HG03025 (cell line): ENCODE data around the gene STEAP2.
"Not testable (repeated sequence)": the region's sequence is repeated elsewhere in the genome, so short reads cannot be mapped to it uniquely, and the experiment has no call there.

Source experiments
- ATAC-seq: cut with Tn5 transposase; IDR thresholded peaks from one replicate; pipeline ENCODE4 v1.9.1; 2021; ENCODE audit warnings: mild to moderate bottlenecking, moderate library complexity; ENCODE audit not compliant: unreplicated experiment, low FRiP score

STEAP2 gene

DNA sequence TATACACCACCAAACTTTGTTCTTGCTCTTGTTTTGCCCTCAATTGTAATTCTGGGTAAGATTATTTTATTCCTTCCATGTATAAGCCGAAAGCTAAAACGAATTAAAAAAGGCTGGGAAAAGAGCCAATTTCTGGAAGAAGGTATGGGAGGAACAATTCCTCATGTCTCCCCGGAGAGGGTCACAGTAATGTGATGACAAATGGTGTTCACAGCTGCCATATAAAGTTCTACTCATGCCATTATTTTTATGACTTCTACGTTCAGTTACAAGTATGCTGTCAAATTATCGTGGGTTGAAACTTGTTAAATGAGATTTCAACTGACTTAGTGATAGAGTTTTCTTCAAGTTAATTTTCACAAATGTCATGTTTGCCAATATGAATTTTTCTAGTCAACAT lies 20.9 kb downstream of the STEAP2 start:
- ATAC-seq = no peak

DNA sequence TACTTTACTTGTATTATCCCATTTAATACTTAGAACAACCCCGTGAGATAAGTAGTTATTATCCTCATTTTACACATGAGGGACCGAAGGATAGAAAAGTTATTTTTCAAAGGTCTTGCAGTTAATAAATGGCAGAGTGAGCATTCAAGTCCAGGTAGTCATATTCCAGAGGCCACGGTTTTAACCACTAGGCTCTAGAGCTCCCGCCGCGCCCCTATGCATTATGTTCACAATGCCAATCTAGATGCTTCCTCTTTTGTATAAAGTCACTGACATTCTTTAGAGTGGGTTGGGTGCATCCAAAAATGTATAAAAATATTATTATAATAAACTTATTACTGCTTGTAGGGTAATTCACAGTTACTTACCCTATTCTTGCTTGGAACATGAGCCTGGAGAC lies 22.0 kb downstream of the STEAP2 start:
- no peak for ATAC-seq

- ATAC-seq = no peak
Measured at GRCh38 chr7:90236721-90237289, 25.3 kb downstream of the STEAP2 start.

GRCh38 chr7:90238022-90238421 lies 26.5 kb downstream of the STEAP2 start:
- no peak for ATAC-seq

- no peak for ATAC-seq
Measured at GRCh38 chr7:90238583-90238982, 27.0 kb downstream of the STEAP2 start.

DNA sequence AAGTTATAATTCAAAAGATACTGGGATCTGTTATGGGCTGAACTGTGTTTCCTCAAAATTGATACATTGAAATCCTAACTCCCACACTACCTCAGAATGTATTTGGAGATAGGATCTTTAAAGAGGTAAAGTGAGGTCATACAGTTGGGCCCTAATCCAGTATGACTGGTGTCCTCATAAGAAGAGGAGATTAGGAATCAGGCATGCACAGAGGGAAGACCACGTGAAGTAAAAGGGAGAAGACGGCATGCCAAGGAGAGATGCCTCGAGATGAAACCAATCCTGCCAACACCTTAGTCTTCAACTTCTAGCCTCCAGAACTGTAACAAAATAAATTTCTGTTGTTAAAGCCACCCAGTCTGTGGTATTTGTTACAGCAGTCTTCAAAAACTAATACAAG lies 27.5 kb downstream of the STEAP2 start:
- no peak for ATAC-seq

GRCh38 chr7:90239625-90240228 lies 28.2 kb downstream of the STEAP2 start:
- no peak for ATAC-seq

GRCh38 chr7:90242369-90243168 lies 31.0 kb downstream of the STEAP2 start:
- peak; percentile 70 for ATAC-seq

- no peak for ATAC-seq
Measured at GRCh38 chr7:90243556-90243955, 32.0 kb downstream of the STEAP2 start.

DNA sequence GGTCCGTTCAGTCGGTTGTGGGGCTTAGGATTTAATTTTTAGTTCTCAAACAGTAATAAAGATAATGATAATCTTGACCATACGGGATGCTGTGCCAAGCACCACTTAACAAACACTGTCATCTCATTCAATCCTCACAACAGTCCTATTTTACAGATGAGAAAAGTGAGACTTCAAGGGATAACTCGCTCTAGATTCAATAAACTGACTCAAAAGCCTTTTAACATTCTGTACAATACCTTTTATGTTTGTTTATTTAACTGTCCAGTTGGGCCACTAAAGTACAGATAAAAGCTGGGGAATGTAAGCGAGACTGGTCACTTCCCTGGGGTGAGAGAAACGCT lies 33.0 kb downstream of the STEAP2 start:
- no peak for ATAC-seq

- ATAC-seq = peak; percentile 86
Measured at GRCh38 chr7:90244909-90245851, 33.6 kb downstream of the STEAP2 start, which contains the start of gene CFAP69. Gene CFAP69, plus strand, starts transcription at chr7:90245174. Its CDS starts 251 bp downstream, at chr7:90245425.

- ATAC-seq = no peak
Measured at GRCh38 chr7:90246171-90246570, 34.6 kb downstream of the STEAP2 start.

DNA sequence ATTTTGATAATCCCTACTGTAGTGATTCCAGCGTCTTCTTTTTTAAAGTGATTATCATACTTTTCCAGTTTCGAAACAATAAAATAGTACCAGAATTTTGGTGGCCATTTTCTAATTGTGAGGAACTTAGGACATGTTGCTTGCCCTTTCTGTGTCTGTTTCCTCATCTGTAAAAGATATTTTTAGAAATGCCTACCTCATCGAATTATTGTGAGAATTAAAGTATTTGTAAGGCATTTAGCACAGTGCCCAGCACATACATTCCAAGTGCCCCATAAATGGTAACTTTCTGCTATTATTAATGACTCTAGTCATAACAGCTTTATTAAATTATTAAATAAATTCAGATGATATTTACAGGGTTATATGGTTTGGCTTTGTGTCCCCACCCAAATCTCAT lies 37.2 kb downstream of the STEAP2 start:
- no peak for ATAC-seq

- ATAC-seq = no peak
Measured at GRCh38 chr7:90250601-90251303, 39.2 kb downstream of the STEAP2 start.

DNA sequence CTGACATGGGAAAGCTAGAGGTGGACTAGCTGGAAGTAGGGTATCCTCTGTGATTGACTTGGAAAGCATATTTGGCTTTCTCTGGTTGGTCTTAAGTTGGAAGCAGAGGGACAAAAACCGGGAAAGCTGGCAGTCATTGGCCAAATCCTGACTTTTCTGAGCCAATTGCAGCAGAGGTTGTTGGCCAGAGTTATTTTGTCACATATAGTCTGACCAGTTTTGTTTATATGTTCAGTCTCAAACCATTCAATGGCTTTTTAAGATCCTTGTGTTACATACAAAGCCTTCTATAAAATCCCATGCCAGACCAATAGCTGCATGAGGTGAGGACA lies 39.7 kb downstream of the STEAP2 start:
- ATAC-seq = no peak

GRCh38 chr7:90256011-90256410 lies 44.5 kb downstream of the STEAP2 start:
- ATAC-seq = not testable (repeated sequence)

DNA sequence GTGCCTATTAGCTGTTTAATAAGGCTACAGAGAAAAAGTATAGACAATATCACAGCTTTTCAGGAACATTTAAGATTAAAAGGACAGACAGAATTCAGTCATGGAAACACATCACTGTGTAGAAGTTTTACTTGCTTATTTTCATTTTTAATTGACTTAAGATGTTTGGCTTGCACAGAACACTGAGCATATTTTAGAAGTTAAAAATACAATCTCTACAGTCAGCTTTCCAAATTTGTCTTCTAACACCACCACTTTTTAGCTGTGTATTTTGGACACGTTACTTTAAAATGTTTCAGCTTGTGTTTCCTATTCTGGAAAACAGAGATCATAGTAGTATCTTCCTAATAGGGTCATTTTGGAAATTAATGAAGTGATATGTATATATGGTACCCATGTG lies 45.2 kb downstream of the STEAP2 start:
- no peak for ATAC-seq

GRCh38 chr7:90261441-90261840 lies 49.9 kb downstream of the STEAP2 start:
- no peak for ATAC-seq

GRCh38 chr7:90262438-90262837 lies 50.9 kb downstream of the STEAP2 start:
- no peak for ATAC-seq

- ATAC-seq = no peak
Measured at GRCh38 chr7:90266808-90267207, 55.3 kb downstream of the STEAP2 start.
